ENCODE data around the gene CPSF3. TPM values are rescaled to one million over a fixed set of nuclear protein-coding genes. Genes with fewer than 3 reads are reported as not detected.

CPSF3 gene
- total and polyA plus RNA-seq, 2 of the 13 experiments (the other 11 are each of a cell fraction or from before 2014, with no cell fraction given), result 19.8 to 93.0 TPM

DNA sequence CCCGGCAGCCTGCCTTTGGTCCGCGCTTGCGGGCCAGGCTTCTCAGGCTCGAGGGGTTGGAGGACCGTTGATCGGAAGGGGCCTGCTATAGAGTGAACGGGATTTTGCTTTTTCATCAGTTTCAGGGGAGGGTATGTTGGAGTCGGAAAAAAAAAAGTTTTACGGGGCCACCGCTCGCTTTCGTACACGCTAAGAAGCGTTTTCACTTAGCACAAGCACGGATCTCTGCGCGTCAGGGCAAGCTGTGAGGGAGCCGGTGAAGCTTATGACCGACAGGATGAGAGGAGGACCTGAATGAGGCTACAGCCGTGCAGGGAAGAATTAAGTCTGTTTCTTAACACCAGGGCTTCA lies 443 bp downstream of the CPSF3 start (continued):
- TF ChIP-seq, protein P1, sequence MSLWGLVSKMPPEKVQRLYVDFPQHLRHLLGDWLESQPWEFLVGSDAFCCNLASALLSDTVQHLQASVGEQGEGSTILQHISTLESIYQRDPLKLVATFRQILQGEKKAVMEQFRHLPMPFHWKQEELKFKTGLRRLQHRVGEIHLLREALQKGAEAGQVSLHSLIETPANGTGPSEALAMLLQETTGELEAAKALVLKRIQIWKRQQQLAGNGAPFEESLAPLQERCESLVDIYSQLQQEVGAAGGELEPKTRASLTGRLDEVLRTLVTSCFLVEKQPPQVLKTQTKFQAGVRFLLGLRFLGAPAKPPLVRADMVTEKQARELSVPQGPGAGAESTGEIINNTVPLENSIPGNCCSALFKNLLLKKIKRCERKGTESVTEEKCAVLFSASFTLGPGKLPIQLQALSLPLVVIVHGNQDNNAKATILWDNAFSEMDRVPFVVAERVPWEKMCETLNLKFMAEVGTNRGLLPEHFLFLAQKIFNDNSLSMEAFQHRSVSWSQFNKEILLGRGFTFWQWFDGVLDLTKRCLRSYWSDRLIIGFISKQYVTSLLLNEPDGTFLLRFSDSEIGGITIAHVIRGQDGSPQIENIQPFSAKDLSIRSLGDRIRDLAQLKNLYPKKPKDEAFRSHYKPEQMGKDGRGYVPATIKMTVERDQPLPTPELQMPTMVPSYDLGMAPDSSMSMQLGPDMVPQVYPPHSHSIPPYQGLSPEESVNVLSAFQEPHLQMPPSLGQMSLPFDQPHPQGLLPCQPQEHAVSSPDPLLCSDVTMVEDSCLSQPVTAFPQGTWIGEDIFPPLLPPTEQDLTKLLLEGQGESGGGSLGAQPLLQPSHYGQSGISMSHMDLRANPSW (CRISPR knock-in tag; IDR thresholded peaks at IDR 0.05; ENCODE audit: borderline replicate concordance), result no peak
- no peak for TF ChIP-seq MIER2 (CRISPR knock-in tag; IDR thresholded peaks at IDR 0.05)
- TF ChIP-seq ATF1 (CRISPR knock-in tag; IDR thresholded peaks at IDR 0.05), result no peak
- TF ChIP-seq ZNF746 (CRISPR knock-in tag; IDR thresholded peaks at IDR 0.05), result 0 out of 2 replicates have a peak, but pooled peaks have one; percentile 12
- TF ChIP-seq ZFP90 (CRISPR knock-in tag; IDR thresholded peaks at IDR 0.05; ENCODE audit: borderline replicate concordance), result no peak
- no peak for TF ChIP-seq ZMYM2 (CRISPR knock-in tag; IDR thresholded peaks at IDR 0.05)
- TF ChIP-seq ZBTB1 (CRISPR knock-in tag; IDR thresholded peaks at IDR 0.05; ENCODE audit: borderline replicate concordance), result no peak
- TF ChIP-seq CBX5 (CRISPR knock-in tag; IDR thresholded peaks at IDR 0.05; ENCODE audit: borderline replicate concordance), result 0 out of 2 replicates have a peak, but pooled peaks have one; percentile 1
- TF ChIP-seq ELF4 (CRISPR knock-in tag; IDR thresholded peaks at IDR 0.05; ENCODE audit: borderline replicate concordance), result no peak
- TF ChIP-seq ZNF549 (CRISPR knock-in tag; IDR thresholded peaks at IDR 0.05), result 0 out of 2 replicates have a peak, but pooled peaks have one; percentile 46
- TF ChIP-seq ZNF609 (CRISPR knock-in tag; IDR thresholded peaks at IDR 0.05; ENCODE audit: borderline replicate concordance), result no peak
- TF ChIP-seq SNAPC5 (CRISPR knock-in tag; IDR thresholded peaks at IDR 0.05; ENCODE audit: borderline replicate concordance), result no peak
- no peak for TF ChIP-seq ZNF382 (CRISPR knock-in tag; IDR thresholded peaks at IDR 0.05; ENCODE audit: borderline replicate concordance)
- no peak for TF ChIP-seq ZNF354B (CRISPR knock-in tag; IDR thresholded peaks at IDR 0.05)
- TF ChIP-seq ZNF616 (CRISPR knock-in tag; IDR thresholded peaks at IDR 0.05; ENCODE audit: low read depth), result 0 out of 2 replicates have a peak, but pooled peaks have one; percentile 27
- TF ChIP-seq ZNF367 (CRISPR knock-in tag; IDR thresholded peaks at IDR 0.05; ENCODE audit: borderline replicate concordance), result no peak
- no peak for TF ChIP-seq ZNF605 (CRISPR knock-in tag; IDR thresholded peaks at IDR 0.05)
- TF ChIP-seq FOXO1 (CRISPR knock-in tag; IDR thresholded peaks at IDR 0.05), result no peak
- no peak for TF ChIP-seq ZMYM4 (CRISPR knock-in tag; IDR thresholded peaks at IDR 0.05)
- TF ChIP-seq NAIF1 (CRISPR knock-in tag; IDR thresholded peaks at IDR 0.05; ENCODE audit: borderline replicate concordance), result no peak
- no peak for TF ChIP-seq ETV5 (CRISPR knock-in tag; IDR thresholded peaks at IDR 0.05; ENCODE audit: borderline replicate concordance)
- no peak for TF ChIP-seq CEBPB (IDR thresholded peaks at IDR 0.05; ENCODE audit: borderline replicate concordance, low read depth, low read length)
- 0 out of 2 replicates have a peak, but pooled peaks have one; percentile 51 for TF ChIP-seq ZNF572 (CRISPR knock-in tag; IDR thresholded peaks at IDR 0.05)
